ENCODE data around the gene LIN28B.

Gene LIN28B

DNA sequence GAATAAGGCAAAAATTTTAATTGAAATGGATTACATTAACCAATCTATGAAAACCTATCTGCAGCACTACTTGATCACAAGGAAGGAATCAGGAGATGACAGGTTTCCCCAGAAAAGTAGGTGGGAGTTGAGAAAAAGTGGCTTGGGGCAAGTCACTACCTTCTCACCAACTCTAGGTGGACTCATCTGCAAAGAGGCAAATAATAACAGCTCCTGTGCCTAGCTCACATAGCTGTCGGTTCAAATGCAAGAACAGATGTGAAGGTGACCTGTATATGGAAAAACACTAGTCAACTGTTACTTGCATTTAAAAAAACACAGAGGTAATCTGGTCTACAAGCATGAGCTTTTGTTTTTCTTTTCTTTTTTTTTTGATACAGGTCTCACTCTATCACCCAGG, 155.7 kb downstream of the LIN28B start:
- no peak for DNase-seq

- no peak for DNase-seq
Observed at GRCh38 chr6:105113422-105113821, 156.5 kb downstream of the LIN28B start.

DNA sequence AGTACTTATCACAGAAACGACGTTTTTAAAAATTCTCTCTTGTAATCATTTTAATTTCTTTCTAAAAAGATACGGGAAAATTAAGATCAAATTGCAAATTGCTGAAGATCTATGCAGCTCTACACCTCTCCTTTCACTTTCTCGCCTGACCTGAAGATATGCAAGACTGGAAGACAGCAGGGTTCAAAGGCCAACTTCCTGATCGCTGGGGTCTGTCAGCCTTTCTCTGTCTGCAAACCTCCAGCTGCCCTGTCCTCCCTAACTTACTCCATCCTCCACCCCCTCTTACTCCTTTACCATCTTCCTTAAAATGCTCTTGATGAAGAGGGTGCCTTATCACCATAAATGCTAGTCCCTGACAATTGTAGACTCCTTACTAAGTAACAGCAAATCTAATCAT, 159.2 kb downstream of the LIN28B start:
- DNase-seq = no peak

DNA sequence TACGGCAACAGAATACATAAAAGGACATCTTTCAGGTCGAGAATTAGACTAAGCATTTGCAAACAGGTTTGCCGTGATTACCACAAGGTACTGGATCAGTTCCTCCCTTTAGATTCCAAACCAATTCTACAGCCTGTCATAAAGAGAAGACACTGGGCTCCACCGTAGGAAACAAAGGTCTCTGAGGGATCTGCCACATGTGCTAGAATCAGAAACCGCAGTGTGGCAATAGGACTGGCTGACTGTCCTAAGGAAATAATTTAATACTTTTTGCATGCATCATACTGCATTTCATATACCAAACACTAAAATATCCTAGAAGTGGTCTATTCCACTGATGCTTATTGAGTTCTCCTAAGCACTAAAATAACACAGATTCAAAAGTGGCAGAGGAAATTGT, 163.7 kb downstream of the LIN28B start:
- DNase-seq = peak; percentile 6

DNA sequence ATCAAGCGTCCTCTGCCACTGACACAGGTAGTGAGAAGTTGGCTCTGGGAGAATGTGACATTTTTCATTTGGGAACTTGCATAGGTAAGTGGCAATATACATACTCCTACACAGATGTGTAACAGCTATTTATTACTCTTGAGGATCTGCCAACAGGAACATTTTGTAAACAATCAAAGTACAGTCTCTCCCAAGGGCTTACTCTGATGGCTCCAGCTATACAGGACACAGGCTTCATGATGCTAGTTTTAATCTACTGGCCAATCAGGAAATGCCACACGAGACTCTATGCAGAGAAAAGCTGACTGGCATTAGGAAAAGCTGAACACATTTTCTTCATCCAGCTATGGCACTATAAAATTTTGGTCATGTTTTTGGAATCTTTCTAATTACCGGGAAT, 165.1 kb downstream of the LIN28B start:
- DNase-seq = no peak

- DNase-seq = no peak
Observed at GRCh38 chr6:105122717-105123116, 165.8 kb downstream of the LIN28B start.
